GM12892 (cell line): Measurements from ENCODE around the gene MLH3.

ENCODE experiments used
- POLR2A ChIP-seq: IDR thresholded peaks from 2 replicates; pipeline ENCODE4 v1.6.1; 2011; ENCODE audit warnings: low read depth, low read length, control low read depth
- POLR2AphosphoS5 ChIP-seq: IDR thresholded peaks from 2 replicates; pipeline ENCODE4 v1.6.1; 2011; ENCODE audit warnings: low read depth, low read length, control low read depth
- TAF1 ChIP-seq: IDR thresholded peaks from 2 replicates; pipeline ENCODE4 v1.6.1; 2011; ENCODE audit warnings: low read depth, mild to moderate bottlenecking, control low read depth, low read length, borderline replicate concordance

GRCh38 chr14:75088153-75088552, 36.9 kb upstream of the MLH3 start:
- TF ChIP-seq POLR2A (no peak), POLR2AphosphoS5 (no peak), TAF1 (no peak)
